A549 (cell line): ENCODE data around the gene PFN2. TPM values are rescaled to one million over a fixed set of nuclear protein-coding genes. Genes with fewer than 3 reads are reported as not detected.
A peak's percentile ranks its signal among the peaks of the same experiment; 100 is the strongest.
"Not testable (repeated sequence)": the region's sequence is repeated elsewhere in the genome, so short reads cannot be mapped to it uniquely, and the experiment has no call there.

Experiments used
- ATAC-seq, 2 experiments: fragments of 200-7000 bp in 1 of 2; fragments of >200 bp in 1 of 2; cut with Nextera tagmentation in 1 of 2; cut with Tn5 transposase in 1 of 2; 3 replicates each; pipeline versions ENCODE4 v1.8.0 to v1.9.1; 2018 to 2020; ENCODE audit warnings: mild to moderate bottlenecking in 1 of 2, moderate library complexity in 1 of 2
- CTCF ChIA-PET: fragments of 300-600 bp; sonication (Branson Sonifier 250); formaldehyde crosslinking; extraction: SDS; loops from one replicate; lab custom pipeline; 2021; ENCODE audit warnings: antibody characterized with exemption, inconsistent platforms; lab: Yijun Ruan, JAX
- POLR2A ChIA-PET: fragments of 350-600 bp; formaldehyde crosslinking; extraction: SDS; loops from one replicate; lab custom pipeline; 2021; ENCODE audit warnings: antibody characterized with exemption, inconsistent platforms; lab: Yijun Ruan, JAX
- DNase-seq, 2 experiments: peaks; one replicate each; pipeline versions ENCODE4 v3.0.0 to v3.0.0-alpha.2; 2011 to 2016; ENCODE audit warnings: low read depth in 1 of 2, low spot score in 1 of 2
- FAIRE-seq: peaks from 2 replicates; lab custom pipeline; 2011; peaks lifted over from hg19 to GRCh38; lab: Jason Lieb, UNC
- H3K27ac ChIP-seq, 2 experiments: fragments of >200 bp; sonication (Bioruptor Twin); formaldehyde crosslinking; 3 replicates each; pipeline ENCODE4 v1.5.1; 2016 to 2017
- H3K4me1 ChIP-seq: fragments of >200 bp; sonication (Bioruptor Twin); formaldehyde crosslinking; 3 replicates; pipeline ENCODE4 v1.6.1; 2016
- H3K4me2 ChIP-seq: fragments of >200 bp; sonication (Bioruptor Twin); formaldehyde crosslinking; 3 replicates; pipeline ENCODE4 v1.6.1; 2016
- H3K4me3 ChIP-seq: fragments of >200 bp; sonication (Bioruptor Twin); formaldehyde crosslinking; 3 replicates; pipeline ENCODE4 v1.5.1; 2016
- H3K9me3 ChIP-seq: fragments of >200 bp; sonication (Bioruptor Twin); formaldehyde crosslinking; 3 replicates; pipeline ENCODE4 v1.6.1; 2016
- CBX2 ChIP-seq: fragments of 200-600 bp; sonication (generic); IDR thresholded peaks from 2 replicates; pipeline ENCODE4 v1.6.1; 2016; ENCODE audit warnings: low read depth, mild to moderate bottlenecking, borderline replicate concordance
- CBX8 ChIP-seq: fragments of 200-600 bp; sonication (generic); IDR thresholded peaks from 2 replicates; pipeline ENCODE4 v1.6.1; 2016
- CHD2 ChIP-seq: fragments of 150-350 bp; IDR thresholded peaks from 2 replicates; pipeline ENCODE4 v1.6.1; 2014; ENCODE audit warnings: low read length; ENCODE audit not compliant: partially characterized antibody
- ELK1 ChIP-seq: fragments of 150-350 bp; IDR thresholded peaks from 2 replicates; pipeline ENCODE4 v1.6.1; 2014; ENCODE audit warnings: low read depth, mild to moderate bottlenecking, low read length
- EP300 ChIP-seq, 2 experiments: fragments of >200 bp; sonication (Bioruptor Twin); formaldehyde crosslinking; IDR thresholded peaks; 2 replicates in 1 of 2; 3 replicates in 1 of 2; pipeline ENCODE4 v1.6.1; 2016 to 2017
- FOXS1 ChIP-seq: fragments of 250-450 bp; sonication (Bioruptor Pico); IDR thresholded peaks from 2 replicates; pipeline ENCODE4 v1.5.0; 2020; ENCODE audit warnings: mild to moderate bottlenecking, moderate library complexity
- GATA3 ChIP-seq: IDR thresholded peaks from 2 replicates; pipeline ENCODE4 v1.6.1; 2012; ENCODE audit warnings: borderline replicate concordance
- HDAC2 ChIP-seq: fragments of 200-600 bp; sonication (generic); IDR thresholded peaks from 2 replicates; pipeline ENCODE4 v1.6.1; 2016
- HEYL ChIP-seq: fragments of 250-450 bp; sonication (Bioruptor Pico); IDR thresholded peaks from 2 replicates; pipeline ENCODE4 v1.8.0; 2021; ENCODE audit warnings: mild to moderate bottlenecking, moderate library complexity
- HMGXB4 ChIP-seq: fragments of 250-450 bp; sonication (Bioruptor Pico); IDR thresholded peaks from 2 replicates; pipeline ENCODE4 v1.5.0; 2021; ENCODE audit warnings: mild to moderate bottlenecking, moderate library complexity, borderline replicate concordance
- HOXB5 ChIP-seq: fragments of 250-450 bp; sonication (Bioruptor Pico); IDR thresholded peaks from 2 replicates; pipeline ENCODE4 v1.5.0; 2020; ENCODE audit warnings: mild to moderate bottlenecking, moderate library complexity
- JUNB ChIP-seq: fragments of >200 bp; sonication (Bioruptor Twin); formaldehyde crosslinking; IDR thresholded peaks from 2 replicates; pipeline ENCODE4 v1.6.1; 2016
- KDM5A ChIP-seq: fragments of 200-600 bp; sonication (generic); IDR thresholded peaks from 2 replicates; pipeline ENCODE4 v1.6.1; 2016; ENCODE audit warnings: antibody characterized with exemption, mild to moderate bottlenecking
- MAX ChIP-seq: IDR thresholded peaks from 2 replicates; pipeline ENCODE4 v1.6.1; 2012
- MAZ ChIP-seq: fragments of 150-350 bp; IDR thresholded peaks from 2 replicates; pipeline ENCODE4 v1.6.1; 2014; ENCODE audit warnings: antibody characterized with exemption, low read depth, low read length, borderline replicate concordance
- POLR2A ChIP-seq: IDR thresholded peaks from 2 replicates; pipeline ENCODE4 v1.6.1; 2012; ENCODE audit warnings: mild to moderate bottlenecking, low read length
- POLR2AphosphoS2 ChIP-seq: conservative IDR thresholded peaks from 2 replicates; pipeline ENCODE4 v1.6.1; 2012; ENCODE audit warnings: low read length, improper control_type of control experiment, inconsistent platforms
- RARB ChIP-seq: fragments of 250-450 bp; sonication (Bioruptor Pico); IDR thresholded peaks from 2 replicates; pipeline ENCODE4 v1.8.0; 2021; ENCODE audit warnings: mild to moderate bottlenecking, moderate library complexity
- RFX5 ChIP-seq: fragments of 450-650 bp; IDR thresholded peaks from 2 replicates; pipeline ENCODE4 v1.7.1; 2014; ENCODE audit warnings: antibody characterized with exemption, mild to moderate bottlenecking, moderate library complexity
- TFCP2L1 ChIP-seq: fragments of 250-450 bp; sonication (Bioruptor Pico); IDR thresholded peaks from 2 replicates; pipeline ENCODE4 v1.5.0; 2021; ENCODE audit warnings: mild to moderate bottlenecking
- ZFP36 ChIP-seq: fragments of 450-650 bp; IDR thresholded peaks from 2 replicates; pipeline ENCODE4 v1.6.1; 2014; ENCODE audit warnings: borderline replicate concordance; ENCODE audit not compliant: partially characterized antibody
- WGBS: methylation state at CpG from one replicate; pipeline ENCODE4 v1.1.6; 2017; ENCODE audit errors: missing lambda C conversion rate; 5-methylcytosine and 5-hydroxymethylcytosine counted together
- polyA plus RNA-seq, 4 experiments: library from polyadenylated mRNA; depleted of rRNA in 3 of 4; stranded (reverse); fragments of >200 nt; fragmentation: RNase III in 1 of 4; extraction: RNeasy Plus Mini Kit Qiagen cat#74134 plus additional on column Dnase treatment in 1 of 4; gene quantifications; 2 replicates in 3 of 4; 3 replicates in 1 of 4; pipeline ENCODE4 v1.2.3, GENCODE V29; 2011 to 2017
- TF ChIP-seq, protein P1 (sequence below): fragments of >200 bp; sonication (Bioruptor Twin); formaldehyde crosslinking; IDR thresholded peaks from 3 replicates; pipeline ENCODE4 v1.6.1; 2016
- TF ChIP-seq, protein P2 (sequence below): fragments of 250-450 bp; sonication (Bioruptor Pico); IDR thresholded peaks from 2 replicates; pipeline ENCODE4 v1.5.0; 2020; ENCODE audit warnings: low read depth, mild to moderate bottlenecking, moderate library complexity

PFN2 gene
- polyA plus RNA-seq, 2 of the 4 experiments (the other 2 are of a cell fraction) = 201 to 539 TPM

GRCh38 chr3:149983628-149984027 is 12.9 kb upstream of the PFN2 start:
- no peaks in the 10 kb centered on the region for H3K9me3 ChIP-seq
- H3K4me3 ChIP-seq = no peak overlapping the region
- no peak for ATAC-seq
- ChIA-PET CTCF (interaction anchor here (0.8 to 2.3 kb wide), 4 partner anchors 9 to 200 kb away, joined by 3 to 10 read pairs (median 3); no protein-coding TSS in a partner anchor), POLR2A (interaction anchor here (0.9 kb wide), 1 partner anchor 13 kb away, joined by 4 read pairs; the partner anchor contains the start of gene PFN2)
- no peak for DNase-seq
- no peaks in the 10 kb centered on the region for H3K4me1 ChIP-seq
- no peak overlapping the region for H3K4me2 ChIP-seq
- FAIRE-seq = no peak
- TF ChIP-seq JUNB (no peak), ZFP36 (no peak), POLR2A (no peak), RARB (CRISPR knock-in tag) (no peak), RFX5 (no peak), FOXS1 (CRISPR knock-in tag) (no peak), ELK1 (no peak), HMGXB4 (CRISPR knock-in tag) (no peak)
- WGBS = 59% methylated on average over 4 of the region's 4 CpGs
- H3K27ac ChIP-seq = no peak overlapping the region

GRCh38 chr3:149983053-149983452 is 12.4 kb upstream of the PFN2 start:
- DNase-seq, H3K4me1 ChIP-seq, ATAC-seq, POLR2A ChIA-PET, H3K4me2 ChIP-seq, H3K27ac ChIP-seq, FAIRE-seq, H3K9me3 ChIP-seq, H3K4me3 ChIP-seq: not testable (repeated sequence)
- 90% methylated on average over 31 of the region's 32 CpGs for WGBS
- CTCF ChIA-PET = interaction anchor here (0.8 to 2.3 kb wide), 4 partner anchors 10 to 201 kb away, joined by 3 to 10 read pairs (median 3); no protein-coding TSS in a partner anchor

DNA sequence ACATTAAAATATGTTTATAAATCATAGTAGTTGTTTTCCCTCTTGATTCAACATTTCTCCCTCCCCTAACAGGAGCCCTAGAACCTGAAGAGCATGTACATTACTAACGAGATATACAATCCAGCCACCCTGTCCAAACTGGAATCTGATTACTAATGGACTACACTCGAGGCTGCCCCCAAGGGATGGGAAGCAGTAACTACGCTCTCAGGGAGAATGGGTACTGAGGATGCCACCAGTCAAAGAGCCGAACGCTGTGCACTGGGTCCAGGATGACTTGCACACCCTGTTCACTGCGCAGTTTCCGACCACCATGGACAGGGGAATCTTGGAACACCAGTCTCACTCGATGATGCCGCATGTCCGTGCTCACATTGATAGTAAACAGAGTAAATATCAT is 11.3 kb upstream of the PFN2 start:
- not testable (repeated sequence) for FAIRE-seq

GRCh38 chr3:149977386-149977785 is 6.7 kb upstream of the PFN2 start:
- TF ChIP-seq, protein P1, sequence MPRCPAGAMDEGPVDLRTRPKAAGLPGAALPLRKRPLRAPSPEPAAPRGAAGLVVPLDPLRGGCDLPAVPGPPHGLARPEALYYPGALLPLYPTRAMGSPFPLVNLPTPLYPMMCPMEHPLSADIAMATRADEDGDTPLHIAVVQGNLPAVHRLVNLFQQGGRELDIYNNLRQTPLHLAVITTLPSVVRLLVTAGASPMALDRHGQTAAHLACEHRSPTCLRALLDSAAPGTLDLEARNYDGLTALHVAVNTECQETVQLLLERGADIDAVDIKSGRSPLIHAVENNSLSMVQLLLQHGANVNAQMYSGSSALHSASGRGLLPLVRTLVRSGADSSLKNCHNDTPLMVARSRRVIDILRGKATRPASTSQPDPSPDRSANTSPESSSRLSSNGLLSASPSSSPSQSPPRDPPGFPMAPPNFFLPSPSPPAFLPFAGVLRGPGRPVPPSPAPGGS = no peak
- TF ChIP-seq GATA3 (no peak), TFCP2L1 (CRISPR knock-in tag) (no peak), CBX8 (no peak), MAZ (no peak), HDAC2 (no peak), KDM5A (no peak), POLR2A (no peak), CBX2 (no peak), MAX (no peak), CHD2 (no peak), HEYL (CRISPR knock-in tag) (no peak), EP300 (IDR thresholded peaks at IDR 0.05) (no peak), RARB (CRISPR knock-in tag) (no peak), HOXB5 (no peak), POLR2AphosphoS2 (no peak), ZFP36 (no peak)
- TF ChIP-seq, protein P2, sequence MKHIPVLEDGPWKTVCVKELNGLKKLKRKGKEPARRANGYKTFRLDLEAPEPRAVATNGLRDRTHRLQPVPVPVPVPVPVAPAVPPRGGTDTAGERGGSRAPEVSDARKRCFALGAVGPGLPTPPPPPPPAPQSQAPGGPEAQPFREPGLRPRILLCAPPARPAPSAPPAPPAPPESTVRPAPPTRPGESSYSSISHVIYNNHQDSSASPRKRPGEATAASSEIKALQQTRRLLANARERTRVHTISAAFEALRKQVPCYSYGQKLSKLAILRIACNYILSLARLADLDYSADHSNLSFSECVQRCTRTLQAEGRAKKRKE (CRISPR knock-in tag) = no peak
- ATAC-seq = no peak
- Histone ChIP-seq H3K4me2 (no peak overlapping the region), H3K4me1 (peaks cover 2% of the 10 kb centered on the region; the same call in 1 of the 3 replicates), H3K9me3 (no peaks in the 10 kb centered on the region), H3K4me3 (no peak overlapping the region), H3K27ac (no peak overlapping the region)
- ChIA-PET CTCF (interaction anchor here (0.7 to 1.5 kb wide), 2 partner anchors 12 to 207 kb away, joined by 3 to 6 read pairs; no protein-coding TSS in a partner anchor), POLR2A (no interaction called here)
- no peak for DNase-seq
- WGBS = 91% methylated on average over 2 of the region's 2 CpGs
- no peak for FAIRE-seq

More for the DNA sequence above, 11.3 kb upstream of the PFN2 start:
- H3K4me1 ChIP-seq, POLR2A ChIA-PET, H3K27ac ChIP-seq, H3K4me2 ChIP-seq, DNase-seq, H3K4me3 ChIP-seq, H3K9me3 ChIP-seq: not testable (repeated sequence)
- WGBS = 17% methylated on average over 5 of the region's 10 CpGs
- ATAC-seq = peak; percentile 90 to 95
- CTCF ChIA-PET = interaction anchor here (1.0 kb wide), 2 partner anchors 10 to 45 kb away, joined by 3 read pairs; no protein-coding TSS in a partner anchor
